NCI-H2107 treated with DMSO at 0.1 percent for 48 hours (cell line): ENCODE results near the gene U2AF1L4.
A peak's percentile ranks its signal among the peaks of the same experiment; 100 is the strongest.

Source experiments
- DNase-seq: peaks from one replicate; lab custom pipeline; 2025; ENCODE audit not compliant: unreplicated experiment; lab: John Stamatoyannopoulos, UW

The U2AF1L4 gene

DNA sequence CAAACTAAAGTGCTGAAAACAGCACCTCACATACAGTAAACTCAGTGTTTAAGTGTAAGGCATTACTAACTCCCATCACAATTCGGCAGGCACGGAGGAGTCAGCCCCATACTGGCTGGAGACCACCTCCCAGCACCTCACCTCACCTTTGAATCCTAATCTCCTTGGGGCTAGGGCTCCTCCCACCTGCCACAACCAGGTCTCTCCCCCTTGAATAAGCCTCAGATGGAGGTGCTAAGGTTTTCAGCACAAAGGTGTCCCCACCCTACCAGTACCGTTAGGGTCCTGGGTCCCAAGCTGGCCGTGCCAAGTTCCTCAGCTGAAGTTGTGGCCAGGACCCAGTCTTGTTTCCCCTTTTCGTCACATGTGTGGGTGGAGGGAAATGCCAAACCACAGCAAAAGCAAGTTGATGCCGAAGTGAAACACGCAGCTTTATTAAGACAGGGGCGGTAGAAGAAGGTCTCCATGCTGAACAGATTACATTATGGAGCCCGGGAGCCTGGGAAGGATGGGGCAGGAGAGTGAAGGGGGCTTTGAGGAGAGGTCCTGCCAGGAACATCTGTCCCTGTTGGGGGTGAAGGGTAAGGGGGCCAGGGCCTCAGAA lies 3.0 kb downstream of the U2AF1L4 start, which contains the start of gene IGFLR1:
IGFLR1 (minus strand) TSS at position 332 of the 604 bp plus-strand sequence. CDS start 1,272 bp downstream, outside the sequence.
- DNase-seq = no peak

DNA sequence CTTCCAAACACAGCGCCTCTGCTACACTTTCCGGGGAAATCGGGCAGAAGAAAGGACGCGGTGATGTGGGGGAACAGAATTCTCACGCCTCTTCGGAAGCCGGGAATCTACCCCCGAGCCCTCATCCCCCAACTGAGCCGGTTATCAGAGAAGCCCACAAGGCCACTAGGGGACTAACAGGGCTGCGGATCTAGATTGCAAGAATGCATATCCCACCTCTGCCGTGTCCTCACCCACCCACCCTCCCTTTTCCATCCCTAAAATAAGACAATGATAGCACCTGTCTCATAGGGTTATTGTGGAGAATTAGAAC lies 4.1 kb downstream of the U2AF1L4 start:
- DNase-seq = no peak

DNA sequence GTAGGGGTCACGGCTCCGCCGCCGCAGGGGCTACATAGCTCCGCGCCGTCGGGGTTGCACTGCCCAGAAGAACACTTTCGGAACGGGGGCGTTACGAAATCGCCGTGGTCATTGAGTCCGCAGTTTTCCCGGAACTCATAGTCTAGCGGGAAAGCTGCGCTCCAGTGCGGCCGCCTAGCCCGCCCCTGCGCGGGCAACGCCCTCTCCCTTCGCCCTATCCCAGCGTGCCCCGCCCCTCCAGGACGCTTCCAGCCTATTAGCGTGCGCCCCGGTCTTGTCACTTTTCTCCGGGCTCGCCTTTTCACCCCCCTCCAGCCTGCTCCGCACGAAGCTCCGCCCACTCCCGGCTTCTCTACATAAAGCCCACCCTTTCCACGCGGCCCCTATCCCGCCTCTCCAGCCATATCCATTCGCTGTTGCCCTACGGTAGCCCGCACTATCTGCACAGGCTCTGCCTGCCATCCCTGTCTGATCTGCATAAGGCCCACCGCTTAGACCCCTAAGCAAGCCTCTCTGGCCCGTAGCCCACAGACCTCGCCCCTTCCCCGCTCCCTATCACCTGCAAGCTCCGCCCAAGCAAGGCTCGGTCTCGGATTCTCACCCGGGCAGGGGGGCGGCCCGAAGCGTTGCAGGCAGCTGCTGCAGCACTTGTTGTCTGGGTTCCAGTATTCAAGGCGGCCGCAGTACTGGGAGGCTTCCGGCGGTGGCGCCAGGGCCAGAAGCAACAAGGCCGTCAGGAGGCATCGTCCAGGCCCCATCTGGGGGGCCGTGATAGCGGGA lies 4.6 kb downstream of the U2AF1L4 start:
- DNase-seq = peak; percentile 95

DNA sequence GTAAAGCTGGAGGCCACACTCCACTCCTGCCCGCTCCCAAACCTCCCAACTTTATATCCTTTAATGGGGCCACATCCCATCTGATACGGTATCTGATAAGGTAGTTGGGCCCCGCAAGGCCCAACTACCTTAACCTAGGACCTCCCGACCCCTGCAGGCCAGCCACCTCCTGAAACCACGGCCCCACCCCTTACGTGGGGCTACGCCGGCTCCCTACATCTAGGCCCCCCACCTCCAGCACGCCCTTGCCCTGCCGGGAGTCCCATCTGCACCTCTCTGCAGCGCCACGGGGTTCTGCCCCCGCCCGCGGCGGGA lies 5.2 kb downstream of the U2AF1L4 start:
- DNase-seq = no peak

DNA sequence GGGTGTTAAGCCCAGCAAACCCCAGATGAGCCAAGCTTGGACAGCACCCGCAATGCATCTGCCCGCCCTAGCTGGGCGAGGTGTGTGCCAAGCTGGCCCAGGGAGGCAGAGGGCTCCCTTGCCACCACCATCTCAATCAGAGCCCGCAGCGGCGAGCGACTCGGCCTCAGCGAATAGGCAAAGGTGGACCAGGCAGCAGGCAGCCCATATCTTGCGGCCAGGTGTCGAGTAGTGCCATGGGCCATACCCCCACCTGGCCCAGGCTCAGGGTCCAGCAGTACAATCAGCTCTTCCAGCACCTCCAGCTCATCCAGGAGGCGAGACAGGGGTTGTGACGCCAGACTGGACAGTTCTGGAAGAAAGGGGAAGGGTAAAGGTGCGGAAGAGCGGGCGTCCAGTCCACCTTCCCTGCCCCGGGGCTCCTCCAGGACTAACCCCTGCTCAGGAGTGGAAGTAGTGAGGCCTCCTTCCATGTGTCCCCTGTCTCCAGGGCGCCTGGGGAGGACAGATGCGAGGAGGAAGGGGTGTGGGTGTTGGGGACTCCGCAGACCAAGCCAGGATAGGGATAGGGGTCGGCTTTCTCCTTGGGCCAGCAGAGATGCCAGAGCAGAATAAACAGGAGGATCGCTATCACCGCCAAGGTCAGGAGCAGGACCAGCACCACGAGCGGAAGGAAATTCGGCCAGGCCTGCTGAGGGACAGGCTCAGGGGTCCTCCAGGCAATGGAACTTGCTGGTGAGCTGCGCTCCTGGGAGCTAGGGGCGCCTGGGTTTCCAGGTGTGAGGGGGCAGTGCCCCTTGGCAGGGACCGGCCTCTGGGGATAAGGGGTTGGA lies 5.7 kb downstream of the U2AF1L4 start:
- no peak for DNase-seq

DNA sequence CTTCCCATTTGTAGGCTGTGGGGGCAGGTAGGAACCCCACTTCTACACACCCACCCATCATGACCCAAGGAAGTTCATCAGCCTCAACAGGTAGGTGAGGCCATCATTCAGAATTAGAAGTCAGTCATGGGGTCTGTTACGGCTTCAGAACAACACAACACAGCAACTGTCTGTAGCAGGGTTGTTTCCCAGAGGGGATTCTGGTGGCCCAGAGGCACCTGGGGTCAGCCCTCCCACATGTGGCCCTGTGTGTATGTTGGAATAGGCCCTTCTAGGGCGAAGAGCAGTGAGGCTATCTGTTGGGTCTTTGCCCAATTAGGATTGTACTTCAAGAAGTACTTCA lies 6.4 kb downstream of the U2AF1L4 start:
- DNase-seq = no peak

DNA sequence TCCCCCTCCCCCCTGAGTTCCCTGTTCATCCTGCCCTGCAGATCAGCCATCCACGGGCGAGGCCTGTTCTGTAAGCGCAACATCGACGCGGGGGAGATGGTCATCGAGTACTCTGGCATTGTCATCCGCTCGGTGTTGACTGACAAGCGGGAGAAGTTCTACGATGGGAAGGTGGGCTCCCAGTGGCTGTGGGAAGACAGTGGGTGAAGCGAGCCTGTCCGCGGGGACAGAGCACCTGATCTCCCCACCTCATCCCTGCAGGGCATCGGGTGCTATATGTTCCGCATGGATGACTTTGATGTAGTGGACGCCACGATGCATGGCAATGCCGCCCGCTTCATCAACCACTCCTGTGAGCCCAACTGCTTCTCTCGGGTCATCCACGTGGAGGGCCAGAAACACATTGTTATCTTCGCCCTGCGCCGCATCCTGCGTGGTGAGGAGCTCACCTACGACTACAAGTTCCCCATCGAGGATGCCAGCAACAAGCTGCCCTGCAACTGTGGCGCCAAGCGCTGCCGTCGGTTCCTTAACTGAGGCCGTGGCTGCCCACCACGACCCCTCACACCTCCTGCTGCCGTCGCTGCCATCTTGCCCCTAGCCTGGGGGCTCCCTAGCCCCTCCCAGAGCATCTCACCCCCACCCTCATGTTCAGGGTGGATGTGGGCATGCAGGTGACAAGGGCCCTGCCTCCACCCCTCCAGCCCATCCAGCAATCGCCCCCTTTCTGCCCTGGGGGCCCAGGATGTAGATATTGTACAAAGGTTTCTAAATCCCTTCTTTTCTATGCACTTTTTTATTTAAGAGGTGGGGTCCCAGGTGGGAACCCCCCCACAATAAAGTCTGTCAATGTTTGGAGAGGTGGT lies 7.0 kb downstream of the U2AF1L4 start:
- no peak for DNase-seq

DNA sequence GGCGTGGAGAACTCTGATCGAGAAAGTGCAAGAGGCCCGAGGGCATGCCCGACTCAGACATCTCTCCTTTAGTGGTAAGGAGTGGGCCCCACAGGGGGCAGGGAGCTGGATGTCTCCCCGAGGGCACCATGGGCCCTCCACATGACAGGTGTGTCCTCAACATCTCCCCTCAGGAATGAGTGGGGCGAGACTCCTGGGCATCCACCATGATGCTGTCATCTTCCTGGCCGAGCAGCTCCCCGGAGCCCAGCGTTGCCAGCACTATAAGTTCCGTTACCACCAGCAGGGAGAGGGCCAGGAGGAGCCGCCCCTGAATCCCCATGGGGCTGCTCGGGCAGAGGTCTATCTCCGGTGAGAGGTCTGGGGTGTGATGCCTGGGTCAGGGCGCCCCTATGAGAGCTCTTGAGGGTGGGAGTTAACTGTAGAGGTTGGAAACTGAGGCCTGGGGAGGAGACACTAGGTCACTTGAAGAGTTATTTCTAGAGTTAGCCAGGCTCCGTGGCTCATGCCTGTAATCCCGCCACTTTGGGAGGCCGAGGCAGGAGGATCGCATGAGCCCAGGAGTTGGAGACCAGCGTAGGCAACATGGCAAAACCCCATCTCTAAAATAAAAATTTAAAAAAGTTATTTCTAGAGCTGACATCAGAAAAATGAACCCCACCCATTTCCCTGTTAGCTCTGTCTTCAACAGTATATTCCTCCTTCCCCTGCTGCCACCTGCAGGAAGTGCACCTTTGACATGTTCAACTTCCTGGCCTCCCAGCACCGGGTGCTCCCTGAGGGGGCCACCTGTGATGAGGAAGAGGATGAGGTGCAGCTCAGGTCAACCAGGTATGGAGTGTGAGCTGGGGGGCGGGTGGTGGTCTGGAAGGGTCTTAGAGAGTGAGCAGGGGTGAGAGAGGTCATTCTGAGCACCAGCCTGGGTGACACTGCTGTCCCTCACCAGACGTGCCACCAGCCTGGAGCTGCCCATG lies 8.0 kb downstream of the U2AF1L4 start:
- DNase-seq = no peak

DNA sequence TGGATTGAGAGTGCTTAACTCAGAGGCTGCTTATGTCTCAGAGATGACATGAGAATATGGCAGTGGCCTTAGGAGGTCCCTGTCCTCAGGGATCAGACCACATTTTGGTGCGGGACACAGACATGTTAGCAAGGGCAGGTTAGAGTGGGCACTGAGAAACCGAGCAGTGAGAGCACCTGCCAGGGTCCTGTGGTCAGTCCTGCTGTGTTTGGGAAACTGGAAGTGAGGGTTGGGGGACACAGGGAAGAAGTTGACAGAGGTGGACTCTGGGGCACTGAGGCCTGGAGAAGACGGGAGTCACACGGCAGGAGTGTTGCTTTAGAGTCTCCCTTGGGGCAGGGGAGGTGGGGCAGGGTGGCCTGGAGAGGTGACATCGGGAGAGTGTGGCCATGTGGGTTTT lies 10.3 kb downstream of the U2AF1L4 start:
- DNase-seq = no peak

DNA sequence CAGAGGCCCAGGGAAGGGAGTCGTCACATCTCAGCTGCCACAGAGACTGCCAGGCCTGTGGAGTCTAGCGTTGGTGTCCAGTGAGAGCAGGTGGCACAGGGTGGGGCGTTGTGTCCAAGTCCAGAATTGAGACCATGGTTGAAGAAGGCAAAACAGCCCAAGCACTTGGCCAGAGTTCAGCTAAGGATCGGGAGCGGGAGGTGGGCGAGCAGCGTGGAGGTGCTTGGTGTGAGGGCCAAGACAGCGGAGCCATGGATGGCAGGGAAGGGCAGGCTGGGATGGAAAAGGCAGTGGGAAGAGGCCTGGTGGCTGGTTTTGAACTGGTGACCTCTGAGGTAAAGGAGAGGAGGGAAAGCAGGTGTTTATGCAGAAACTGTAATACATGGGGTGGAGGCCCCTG lies 10.9 kb downstream of the U2AF1L4 start:
- no peak for DNase-seq

DNA sequence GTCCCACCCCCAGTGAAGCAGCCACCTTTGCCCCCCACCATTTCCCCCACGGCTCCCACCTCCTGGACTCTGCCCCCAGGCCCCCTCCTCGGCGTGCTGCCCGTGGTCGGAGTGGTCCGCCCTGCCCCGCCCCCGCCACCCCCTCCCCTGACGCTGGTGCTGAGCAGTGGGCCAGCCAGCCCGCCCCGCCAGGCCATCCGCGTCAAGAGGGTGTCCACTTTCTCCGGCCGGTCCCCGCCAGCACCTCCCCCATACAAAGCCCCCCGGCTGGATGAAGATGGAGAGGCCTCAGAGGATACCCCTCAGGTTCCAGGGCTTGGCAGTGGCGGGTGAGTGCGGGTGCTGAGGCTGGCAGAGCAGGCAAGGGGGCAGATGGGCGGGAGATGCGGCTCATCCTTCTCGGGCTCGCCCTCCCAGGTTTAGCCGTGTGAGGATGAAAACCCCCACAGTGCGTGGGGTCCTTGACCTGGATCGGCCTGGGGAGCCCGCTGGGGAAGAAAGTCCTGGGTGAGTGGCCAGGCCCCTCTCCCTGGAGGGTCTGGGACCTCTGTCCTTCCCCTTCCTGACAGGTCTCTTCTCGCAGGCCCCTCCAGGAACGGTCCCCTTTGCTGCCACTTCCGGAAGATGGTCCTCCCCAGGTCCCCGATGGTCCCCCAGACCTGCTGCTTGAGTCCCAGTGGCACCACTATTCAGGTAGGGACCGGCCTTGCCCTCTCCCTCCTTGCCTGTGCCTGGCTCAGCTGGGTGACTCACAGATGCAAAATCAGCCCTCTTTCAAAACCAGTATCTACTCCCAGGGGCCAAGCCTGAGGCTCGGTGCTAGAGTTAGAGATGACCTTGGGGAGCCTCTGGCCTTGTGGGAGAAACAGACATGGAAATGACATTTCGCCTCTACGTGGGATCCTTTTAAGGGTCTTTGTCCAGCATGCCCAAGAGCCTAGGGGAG lies 11.8 kb downstream of the U2AF1L4 start:
- DNase-seq = no peak

DNA sequence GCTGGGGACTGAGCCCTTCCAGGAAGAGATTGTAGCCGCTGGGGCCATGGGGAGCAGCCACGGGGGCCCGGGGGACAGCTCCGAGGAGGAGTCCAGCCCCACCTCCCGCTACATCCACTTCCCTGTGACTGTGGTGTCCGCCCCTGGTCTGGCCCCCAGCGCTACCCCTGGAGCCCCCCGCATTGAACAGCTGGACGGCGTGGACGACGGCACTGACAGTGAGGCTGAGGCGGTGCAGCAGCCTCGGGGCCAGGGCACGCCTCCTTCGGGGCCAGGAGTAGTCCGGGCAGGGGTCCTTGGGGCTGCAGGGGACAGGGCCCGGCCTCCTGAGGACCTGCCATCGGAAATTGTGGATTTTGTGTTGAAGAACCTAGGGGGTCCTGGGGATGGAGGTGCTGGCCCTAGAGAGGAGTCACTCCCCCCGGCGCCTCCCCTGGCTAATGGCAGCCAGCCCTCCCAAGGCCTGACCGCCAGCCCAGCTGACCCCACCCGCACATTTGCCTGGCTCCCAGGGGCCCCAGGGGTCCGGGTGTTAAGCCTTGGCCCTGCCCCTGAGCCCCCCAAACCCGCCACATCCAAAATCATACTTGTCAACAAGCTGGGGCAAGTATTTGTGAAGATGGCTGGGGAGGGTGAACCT lies 12.6 kb downstream of the U2AF1L4 start:
- no peak for DNase-seq

DNA sequence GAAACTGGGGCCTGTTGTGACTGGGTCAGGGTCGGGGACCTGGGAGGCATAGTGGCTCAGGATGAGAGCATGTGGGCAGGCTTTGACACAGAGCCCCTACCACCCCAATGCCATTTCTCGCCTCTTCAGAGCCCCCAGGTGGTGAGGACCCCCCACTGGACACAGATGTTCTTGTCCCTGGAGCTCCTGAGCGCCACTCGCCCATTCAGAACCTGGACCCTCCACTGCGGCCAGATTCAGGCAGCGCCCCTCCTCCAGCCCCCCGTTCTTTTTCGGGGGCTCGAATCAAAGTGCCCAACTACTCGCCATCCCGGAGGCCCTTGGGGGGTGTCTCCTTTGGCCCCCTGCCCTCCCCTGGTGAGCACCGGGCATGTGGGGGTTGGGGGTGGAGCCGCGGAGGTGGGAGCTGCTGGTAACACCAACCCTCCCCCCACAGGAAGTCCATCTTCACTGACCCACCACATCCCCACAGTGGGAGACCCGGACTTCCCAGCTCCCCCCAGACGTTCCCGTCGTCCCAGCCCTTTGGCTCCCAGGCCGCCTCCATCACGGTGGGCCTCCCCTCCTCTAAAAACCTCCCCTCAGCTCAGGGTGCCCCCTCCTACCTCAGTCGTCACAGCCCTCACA lies 13.3 kb downstream of the U2AF1L4 start:
- DNase-seq = no peak

DNA sequence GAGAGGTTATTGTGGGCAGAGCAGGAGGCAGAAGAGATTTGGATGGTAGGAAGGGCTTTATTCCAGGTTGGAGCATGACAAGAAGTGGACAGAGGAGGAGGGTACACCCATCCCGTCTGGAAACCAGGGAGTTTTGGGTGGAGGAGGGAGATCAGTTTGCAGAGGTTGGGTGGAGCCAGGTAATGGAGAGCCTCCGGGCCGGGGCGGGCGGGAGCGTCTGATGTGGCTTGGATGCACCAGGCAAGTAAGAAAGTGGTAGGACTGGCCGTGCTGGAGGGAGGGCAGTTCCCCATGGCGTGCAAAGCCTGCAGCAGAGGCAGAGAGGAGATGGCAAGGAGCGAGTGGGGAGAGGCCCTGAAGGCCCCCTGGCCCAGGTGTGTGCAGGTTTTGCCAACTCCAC lies 13.9 kb downstream of the U2AF1L4 start:
- no peak for DNase-seq

DNA sequence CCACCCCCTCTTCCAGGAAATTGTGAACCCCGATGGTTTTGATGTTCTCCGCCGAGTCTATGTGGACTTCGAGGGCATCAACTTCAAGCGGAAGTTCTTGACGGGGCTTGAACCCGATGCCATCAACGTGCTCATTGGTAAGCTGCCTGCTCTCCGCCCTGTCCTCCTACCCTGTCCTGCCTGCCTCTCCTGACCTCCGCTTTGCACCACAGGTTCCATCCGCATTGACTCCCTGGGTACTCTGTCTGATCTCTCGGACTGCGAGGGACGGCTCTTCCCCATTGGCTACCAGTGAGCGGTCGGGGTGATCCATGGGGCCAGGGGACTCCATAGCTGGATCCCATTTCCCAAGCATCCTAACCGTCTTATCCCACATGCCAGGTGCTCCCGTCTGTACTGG lies 14.9 kb downstream of the U2AF1L4 start:
- no peak for DNase-seq

DNA sequence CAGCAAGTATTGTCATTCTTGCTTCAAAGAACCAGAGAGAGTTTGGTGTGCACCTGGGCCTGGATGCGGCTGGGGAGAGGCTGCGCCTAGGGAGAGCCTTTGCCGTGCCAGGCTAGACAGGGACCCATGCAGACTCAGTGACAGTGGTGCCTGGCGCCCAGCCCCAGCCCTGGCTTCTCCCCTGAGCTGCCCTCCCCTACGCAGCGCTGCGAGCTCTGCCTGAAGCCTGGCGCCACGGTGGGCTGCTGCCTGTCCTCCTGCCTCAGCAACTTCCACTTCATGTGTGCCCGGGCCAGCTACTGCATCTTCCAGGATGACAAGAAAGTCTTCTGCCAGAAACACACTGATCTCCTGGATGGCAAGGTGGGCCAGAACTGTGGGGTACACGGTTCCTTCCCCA lies 15.5 kb downstream of the U2AF1L4 start:
- DNase-seq = no peak

DNA sequence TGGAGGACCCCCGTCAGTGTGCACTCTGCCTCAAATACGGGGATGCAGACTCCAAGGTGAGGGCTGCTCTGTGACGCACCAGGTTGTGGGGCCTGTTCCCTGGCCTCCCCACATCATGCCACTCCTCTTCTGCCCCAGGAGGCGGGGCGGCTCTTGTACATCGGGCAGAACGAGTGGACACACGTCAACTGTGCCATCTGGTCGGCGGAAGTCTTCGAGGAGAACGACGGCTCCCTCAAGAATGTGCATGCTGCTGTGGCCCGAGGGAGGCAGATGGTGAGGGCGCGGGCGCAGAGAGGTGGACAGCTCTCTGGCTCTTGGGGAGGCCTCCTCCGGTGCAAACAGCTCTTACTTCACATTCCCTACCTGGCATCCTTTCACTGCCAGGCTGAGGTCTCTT lies 16.2 kb downstream of the U2AF1L4 start:
- no peak for DNase-seq
